Tibial nerve (tissue), 3 donors: ENCODE measurements around the gene BBS10.

Experiments used
- CTCF ChIP-seq, 5 experiments: fragments of 200-600 bp in 3 of 5; fragments of 450-650 bp in 2 of 5; sonication (generic) in 3 of 5; IDR thresholded peaks; one replicate each; pipeline ENCODE4 v1.5.1; 2016 to 2019; ENCODE audit warnings: antibody characterized with exemption in 5 of 5, mild to moderate bottlenecking in 3 of 5, moderate library complexity in 2 of 5
- POLR2A ChIP-seq, 2 donors: fragments of 450-650 bp; IDR thresholded peaks; one replicate each; pipeline ENCODE4 v1.6.1; 2017; ENCODE audit warnings: antibody characterized with exemption in 2 of 2, mild to moderate bottlenecking in 2 of 2, moderate library complexity in 2 of 2

GRCh38 chr12:76313299-76313698 lies 34.9 kb downstream of the BBS10 start:
- TF ChIP-seq POLR2A (IDR thresholded peaks at IDR 0.05): no peak
- no peak for TF ChIP-seq CTCF (IDR thresholded peaks at IDR 0.05)
